Stimulated activated CD4-positive, alpha-beta T cell treated with anti-CD3 and anti-CD28 coated beads, Interleukin-1b, Interleukin-23, amount 100 ng/mL, for 4 hours (primary cell): Measurements from ENCODE around the gene ERCC6L.

ENCODE experiments used
- DNase-seq, 2 donors: peaks; one replicate each; pipeline ENCODE4 v3.0.0-alpha.2; 2020; ENCODE audit warnings: low read depth in 2 of 2

The ERCC6L gene

GRCh38 chrX:72238721-72239475 lies at the start of gene ERCC6L:
TSS of gene ERCC6L (minus strand) at chrX:72239027. CDS start at chrX:72238911, 116 bp downstream.
- DNase-seq: peak; percentile 73 to 77

GRCh38 chrX:72282302-72282701 lies 43.5 kb upstream of the ERCC6L start:
- DNase-seq: no peak

- DNase-seq: no peak
Measured at GRCh38 chrX:72280321-72280845, 41.6 kb upstream of the ERCC6L start.

- DNase-seq: no peak
Measured at GRCh38 chrX:72276478-72276953, 37.7 kb upstream of the ERCC6L start.

- DNase-seq: no peak
Measured at GRCh38 chrX:72274526-72274925, 35.7 kb upstream of the ERCC6L start.

- no peak for DNase-seq
Measured at GRCh38 chrX:72273718-72274117, 34.9 kb upstream of the ERCC6L start.

- no peak for DNase-seq
Measured at GRCh38 chrX:72272868-72273267, 34.0 kb upstream of the ERCC6L start.

- no peak for DNase-seq
Measured at GRCh38 chrX:72271812-72272211, 33.0 kb upstream of the ERCC6L start.

- no peak for DNase-seq
Measured at GRCh38 chrX:72271091-72271788, 32.4 kb upstream of the ERCC6L start.

GRCh38 chrX:72270316-72270866 lies 31.6 kb upstream of the ERCC6L start:
- no peak for DNase-seq

GRCh38 chrX:72269671-72270251 lies 30.9 kb upstream of the ERCC6L start:
- peak in 1 of 2 donors; percentile 20 for DNase-seq

GRCh38 chrX:72268597-72269365 lies 30.0 kb upstream of the ERCC6L start:
- no peak for DNase-seq

- DNase-seq: no peak
Measured at GRCh38 chrX:72265263-72265662, 26.4 kb upstream of the ERCC6L start.

- DNase-seq: no peak
Measured at GRCh38 chrX:72262077-72262476, 23.2 kb upstream of the ERCC6L start.

- DNase-seq: no peak
Measured at GRCh38 chrX:72260448-72260847, 21.6 kb upstream of the ERCC6L start.

GRCh38 chrX:72258174-72258573 lies 19.3 kb upstream of the ERCC6L start:
- DNase-seq: no peak

- DNase-seq: no peak
Measured at GRCh38 chrX:72255864-72256263, 17.0 kb upstream of the ERCC6L start.

GRCh38 chrX:72255445-72255844 lies 16.6 kb upstream of the ERCC6L start:
- DNase-seq: no peak

- no peak for DNase-seq
Measured at GRCh38 chrX:72254816-72255215, 16.0 kb upstream of the ERCC6L start.

- DNase-seq: no peak
Measured at GRCh38 chrX:72253686-72254085, 14.9 kb upstream of the ERCC6L start.

GRCh38 chrX:72247206-72247942 lies 8.5 kb upstream of the ERCC6L start:
- no peak for DNase-seq
